ENCODE measurements around the gene POU2AF1. TPM values are rescaled to one million over a fixed set of nuclear protein-coding genes. Genes with fewer than 3 reads are reported as not detected.

The POU2AF1 gene
- total and polyA plus RNA-seq, 4 donors, result 2.0 to 6.9 (median 4.5) TPM

DNA sequence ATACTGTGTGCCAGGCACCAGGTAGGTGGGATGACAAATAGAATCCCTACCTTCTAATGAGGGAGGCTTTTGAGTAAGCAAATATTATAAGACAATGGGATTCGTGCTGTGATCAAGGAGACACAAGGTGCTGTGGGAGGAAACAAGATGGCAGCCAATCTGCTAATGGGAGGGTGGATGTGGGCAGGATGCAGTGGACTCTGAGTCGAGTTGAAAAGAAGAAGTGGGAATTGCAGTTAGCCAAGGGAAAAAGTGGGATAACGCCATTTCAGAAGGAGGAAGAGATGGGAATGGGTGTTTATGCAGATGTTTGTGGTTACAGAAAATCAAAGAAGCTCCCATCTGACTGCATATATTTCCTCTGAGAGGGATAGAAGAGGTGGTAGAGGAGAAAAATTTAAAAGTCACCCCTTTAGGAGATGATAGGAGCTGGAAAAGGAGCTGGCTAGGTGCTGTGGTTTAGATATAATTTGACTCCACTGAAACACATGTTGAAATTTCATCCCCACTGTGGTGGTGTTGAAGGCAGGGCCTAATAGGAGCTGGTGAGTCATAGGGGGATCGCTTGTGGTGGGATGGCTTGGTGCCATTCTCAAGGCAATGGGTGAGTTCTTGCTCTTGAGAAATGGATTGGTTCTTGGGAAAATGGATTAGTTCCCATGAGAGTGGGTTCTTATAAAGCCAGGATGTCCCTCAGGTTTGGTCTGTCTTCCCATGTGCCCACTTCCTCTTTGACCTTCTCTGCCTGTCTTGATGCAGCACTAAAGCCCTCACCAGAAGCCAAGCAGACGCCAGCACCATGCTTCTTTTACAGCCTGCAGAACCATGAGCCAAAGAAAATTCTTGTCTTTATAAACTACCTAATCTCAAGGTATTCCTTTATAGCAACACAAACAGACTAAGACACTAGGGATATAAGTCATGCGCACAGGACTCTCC, 30.0 kb upstream of the POU2AF1 start:
- H3K27ac ChIP-seq (ENCODE audit: low read depth in 1 of 2, low read length in 1 of 2), result no peak overlapping the region
- H3K36me3 ChIP-seq (ENCODE audit: control insufficient read depth in 4 of 4, insufficient read depth in 4 of 4, low read length in 4 of 4), result no peaks in the 10 kb centered on the region
- H3K9ac ChIP-seq (ENCODE audit: insufficient read depth in 1 of 2, low read length in 2 of 2), result no peak overlapping the region
- H3K4me1 ChIP-seq (ENCODE audit: control insufficient read depth in 5 of 5, insufficient read depth in 5 of 5, low read length in 5 of 5), result peaks cover 0 to 2% (median 0%) of the 10 kb centered on the region in 5 donors
- H3K4me3 ChIP-seq, result no peak overlapping the region
- ATAC-seq (ENCODE audit: insufficient read depth, low FRiP score) (no peak), DNase-seq (no peak)
- H3K27me3 ChIP-seq (ENCODE audit: control insufficient read depth in 3 of 3, insufficient read depth in 3 of 3, low read length in 2 of 3), result no peaks in the 10 kb centered on the region
- H3K9me3 ChIP-seq (ENCODE audit: control insufficient read depth in 4 of 4, insufficient read depth in 3 of 4, low read length in 3 of 4), result peaks cover 0 to 3% (median 0%) of the 10 kb centered on the region in 4 donors
- 61 to 74% methylated on average over 6 of the region's 6 CpGs for WGBS, 2 donors
- TF ChIP-seq, protein P1, sequence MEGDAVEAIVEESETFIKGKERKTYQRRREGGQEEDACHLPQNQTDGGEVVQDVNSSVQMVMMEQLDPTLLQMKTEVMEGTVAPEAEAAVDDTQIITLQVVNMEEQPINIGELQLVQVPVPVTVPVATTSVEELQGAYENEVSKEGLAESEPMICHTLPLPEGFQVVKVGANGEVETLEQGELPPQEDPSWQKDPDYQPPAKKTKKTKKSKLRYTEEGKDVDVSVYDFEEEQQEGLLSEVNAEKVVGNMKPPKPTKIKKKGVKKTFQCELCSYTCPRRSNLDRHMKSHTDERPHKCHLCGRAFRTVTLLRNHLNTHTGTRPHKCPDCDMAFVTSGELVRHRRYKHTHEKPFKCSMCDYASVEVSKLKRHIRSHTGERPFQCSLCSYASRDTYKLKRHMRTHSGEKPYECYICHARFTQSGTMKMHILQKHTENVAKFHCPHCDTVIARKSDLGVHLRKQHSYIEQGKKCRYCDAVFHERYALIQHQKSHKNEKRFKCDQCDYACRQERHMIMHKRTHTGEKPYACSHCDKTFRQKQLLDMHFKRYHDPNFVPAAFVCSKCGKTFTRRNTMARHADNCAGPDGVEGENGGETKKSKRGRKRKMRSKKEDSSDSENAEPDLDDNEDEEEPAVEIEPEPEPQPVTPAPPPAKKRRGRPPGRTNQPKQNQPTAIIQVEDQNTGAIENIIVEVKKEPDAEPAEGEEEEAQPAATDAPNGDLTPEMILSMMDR (IDR thresholded peaks at IDR 0.05; ENCODE audit: control extremely low read depth, extremely low read depth), result no peak

DNA sequence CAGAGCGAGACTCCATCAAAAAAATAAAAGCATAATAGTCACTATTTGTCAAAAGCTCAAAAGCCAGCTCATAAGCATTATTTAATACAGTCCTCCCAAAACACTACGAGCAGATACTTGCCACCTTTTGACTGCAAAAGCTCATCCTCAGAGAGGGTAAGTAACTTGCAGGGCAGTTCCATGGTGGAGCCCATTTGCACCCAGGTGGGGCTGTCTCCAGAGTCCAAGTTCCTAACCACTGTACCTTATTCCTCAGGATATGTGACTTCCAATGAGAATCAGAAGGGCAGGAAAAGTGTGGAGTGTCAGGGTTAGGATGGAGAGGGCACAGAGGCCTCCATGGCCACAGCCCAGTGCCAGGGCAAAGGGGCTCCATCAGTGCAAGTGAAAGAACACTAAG, 28.6 kb upstream of the POU2AF1 start:
- Histone ChIP-seq H3K9ac (ENCODE audit: insufficient read depth in 1 of 2, low read length in 2 of 2) (no peak overlapping the region), H3K27me3 (ENCODE audit: control insufficient read depth in 3 of 3, insufficient read depth in 3 of 3, low read length in 2 of 3) (no peaks in the 10 kb centered on the region), H3K36me3 (ENCODE audit: control insufficient read depth in 4 of 4, insufficient read depth in 4 of 4, low read length in 4 of 4) (no peaks in the 10 kb centered on the region), H3K4me1 (ENCODE audit: control insufficient read depth in 5 of 5, insufficient read depth in 5 of 5, low read length in 5 of 5) (peaks cover 0 to 2% (median 0%) of the 10 kb centered on the region in 5 donors), H3K9me3 (ENCODE audit: control insufficient read depth in 4 of 4, insufficient read depth in 3 of 4, low read length in 3 of 4) (peaks cover 0 to 3% (median 0%) of the 10 kb centered on the region in 4 donors), H3K27ac (ENCODE audit: low read depth in 1 of 2, low read length in 1 of 2) (no peak overlapping the region), H3K4me3 (no peak overlapping the region)
- TF ChIP-seq, protein P1 (IDR thresholded peaks at IDR 0.05; ENCODE audit: control extremely low read depth, extremely low read depth), result no peak
- no peak for ATAC-seq (ENCODE audit: insufficient read depth, low FRiP score)
- 93 to 98% methylated on average over 2 of the region's 2 CpGs for WGBS, 2 donors
- DNase-seq, result no peak

DNA sequence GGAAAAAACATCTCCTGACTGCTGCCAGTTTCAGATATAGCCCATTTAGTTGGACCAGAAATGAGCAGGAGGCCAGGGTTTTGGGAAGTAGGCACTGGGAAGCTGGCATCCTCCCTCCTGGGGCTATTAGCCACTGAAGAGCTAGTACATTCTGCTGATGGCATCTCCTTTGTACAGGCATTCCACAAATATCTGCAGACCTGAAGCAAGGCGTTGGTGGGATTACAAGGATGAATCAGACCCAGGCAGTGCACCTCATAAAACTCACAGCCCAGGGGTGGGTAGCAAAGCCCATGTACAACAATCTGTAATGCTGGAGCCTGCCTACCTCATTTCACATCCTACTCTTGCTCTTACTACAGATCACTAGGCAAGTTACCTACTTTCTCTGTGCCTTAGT, 27.5 kb upstream of the POU2AF1 start:
- TF ChIP-seq, protein P1 (IDR thresholded peaks at IDR 0.05; ENCODE audit: control extremely low read depth, extremely low read depth), result no peak
- no peaks in the 10 kb centered on the region for H3K27me3 ChIP-seq (ENCODE audit: control insufficient read depth in 3 of 3, insufficient read depth in 3 of 3, low read length in 2 of 3)
- peaks cover 0 to 2% (median 0%) of the 10 kb centered on the region in 5 donors for H3K4me1 ChIP-seq (ENCODE audit: control insufficient read depth in 5 of 5, insufficient read depth in 5 of 5, low read length in 5 of 5)
- H3K36me3 ChIP-seq (ENCODE audit: control insufficient read depth in 4 of 4, insufficient read depth in 4 of 4, low read length in 4 of 4), result no peaks in the 10 kb centered on the region
- no peak for ATAC-seq (ENCODE audit: insufficient read depth, low FRiP score)
- no peak for DNase-seq
- H3K27ac ChIP-seq (ENCODE audit: low read depth in 1 of 2, low read length in 1 of 2), result no peak overlapping the region
- H3K4me3 ChIP-seq, result no peak overlapping the region
- peaks cover 0 to 3% (median 0%) of the 10 kb centered on the region in 4 donors for H3K9me3 ChIP-seq (ENCODE audit: control insufficient read depth in 4 of 4, insufficient read depth in 3 of 4, low read length in 3 of 4)
- 75 to 81% methylated on average over 1 of the region's 1 CpG for WGBS, 2 donors
- H3K9ac ChIP-seq (ENCODE audit: insufficient read depth in 1 of 2, low read length in 2 of 2), result no peak overlapping the region

Data from lung (tissue), 12 donors.